ENCODE measurements around the gene NTM.

NTM gene

DNA sequence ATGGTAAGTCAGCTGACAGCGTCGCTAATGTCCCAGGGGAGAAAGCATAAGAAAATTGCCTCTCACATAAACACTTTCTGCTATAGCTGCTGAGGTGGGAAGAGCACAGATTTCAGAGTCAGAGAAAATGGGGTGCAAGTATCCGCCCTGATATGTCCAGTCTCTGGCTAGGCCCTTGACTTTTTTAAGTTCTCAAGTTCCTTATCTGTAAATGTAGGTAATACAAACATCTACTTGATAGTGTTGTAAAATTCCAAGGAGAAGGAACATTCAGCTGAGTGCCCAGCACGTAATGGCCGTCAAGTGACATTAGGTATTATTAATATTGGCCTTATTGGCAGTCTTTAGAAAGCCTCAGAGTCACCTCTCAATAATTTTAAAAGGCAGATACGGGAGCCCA is 143.6 kb downstream of the NTM start:
- Mint-ChIP-seq H3K9me3 (peaks cover 5% of the 10 kb centered on the region), H3K36me3 (no peaks in the 10 kb centered on the region), H3K27ac (no peak overlapping the region), H3K4me3 (no peak overlapping the region), H3K27me3 (peaks cover 3% of the 10 kb centered on the region), H3K4me1 (no peaks in the 10 kb centered on the region)

- H3K4me1 Mint-ChIP-seq, result no peaks in the 10 kb centered on the region
- H3K27ac Mint-ChIP-seq, result no peak overlapping the region
- no peak overlapping the region for H3K4me3 Mint-ChIP-seq
- H3K36me3 Mint-ChIP-seq, result no peaks in the 10 kb centered on the region
- H3K27me3 Mint-ChIP-seq, result peaks cover 2% of the 10 kb centered on the region
- H3K9me3 Mint-ChIP-seq, result peaks cover 13% of the 10 kb centered on the region
Measured at GRCh38 chr11:131518305-131518838, 148.0 kb downstream of the NTM start.

- no peaks in the 10 kb centered on the region for H3K36me3 Mint-ChIP-seq
Measured at GRCh38 chr11:131522851-131523250, 152.4 kb downstream of the NTM start.

GRCh38 chr11:131530407-131530806 is 160.0 kb downstream of the NTM start:
- Mint-ChIP-seq H3K36me3 (no peaks in the 10 kb centered on the region), H3K4me1 (no peaks in the 10 kb centered on the region), H3K27ac (no peak overlapping the region), H3K4me3 (no peak overlapping the region), H3K9me3 (no peaks in the 10 kb centered on the region), H3K27me3 (no peaks in the 10 kb centered on the region)

More at GRCh38 chr11:131522851-131523250, 152.4 kb downstream of the NTM start:
- Mint-ChIP-seq H3K9me3 (peaks cover 13% of the 10 kb centered on the region), H3K27me3 (peaks cover 2% of the 10 kb centered on the region), H3K4me1 (no peaks in the 10 kb centered on the region), H3K27ac (no peak overlapping the region), H3K4me3 (no peak overlapping the region)

GRCh38 chr11:131533149-131533548 is 162.7 kb downstream of the NTM start:
- H3K4me3 Mint-ChIP-seq, result no peak overlapping the region

DNA sequence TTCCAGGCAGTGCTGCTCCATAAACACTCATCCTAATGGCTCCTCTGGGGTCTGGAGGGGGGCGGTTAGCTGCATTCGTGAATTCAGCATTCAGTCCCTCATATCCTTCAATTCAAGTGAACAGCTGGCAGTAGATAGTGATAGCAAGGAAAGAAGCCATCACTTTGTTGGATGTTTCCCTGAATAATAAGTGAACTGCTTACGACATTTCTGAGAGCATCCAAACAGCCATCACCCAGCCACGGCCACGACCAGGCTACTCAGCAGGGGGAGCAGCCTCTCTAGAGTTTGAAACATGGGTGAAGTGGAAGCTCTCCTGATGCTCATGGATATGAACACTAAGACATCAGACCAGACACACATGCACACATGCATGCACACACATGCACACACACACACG is 163.6 kb downstream of the NTM start:
- Mint-ChIP-seq H3K4me1 (no peaks in the 10 kb centered on the region), H3K4me3 (no peak overlapping the region), H3K9me3 (no peaks in the 10 kb centered on the region), H3K27ac (no peak overlapping the region), H3K36me3 (no peaks in the 10 kb centered on the region), H3K27me3 (no peaks in the 10 kb centered on the region)

More at GRCh38 chr11:131533149-131533548, 162.7 kb downstream of the NTM start:
- H3K9me3 Mint-ChIP-seq, result no peaks in the 10 kb centered on the region
- H3K27ac Mint-ChIP-seq, result no peak overlapping the region
- no peaks in the 10 kb centered on the region for H3K36me3 Mint-ChIP-seq
- H3K27me3 Mint-ChIP-seq, result no peaks in the 10 kb centered on the region
- H3K4me1 Mint-ChIP-seq, result no peaks in the 10 kb centered on the region

DNA sequence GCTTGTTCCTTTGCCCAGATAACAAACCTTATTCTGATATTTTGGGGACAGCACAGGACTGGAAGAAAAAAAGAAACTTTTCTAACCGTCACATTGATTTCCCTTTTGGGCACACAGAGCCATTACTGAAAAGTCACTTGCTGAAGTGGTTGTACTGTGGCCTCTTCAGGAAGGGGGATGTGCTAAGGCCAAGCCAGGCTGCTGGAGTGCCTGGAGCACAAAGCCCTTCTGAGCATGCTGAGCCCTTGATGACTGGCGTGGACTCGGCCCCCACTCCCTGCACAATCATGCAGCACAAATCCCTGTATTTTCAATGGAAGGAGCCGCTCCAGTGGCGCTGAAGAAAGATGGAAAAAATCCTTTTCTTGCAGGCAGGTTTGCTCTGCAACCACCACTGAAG is 164.2 kb downstream of the NTM start:
- Mint-ChIP-seq H3K4me3 (no peak overlapping the region), H3K27me3 (no peaks in the 10 kb centered on the region), H3K9me3 (no peaks in the 10 kb centered on the region), H3K27ac (no peak overlapping the region), H3K36me3 (no peaks in the 10 kb centered on the region), H3K4me1 (no peaks in the 10 kb centered on the region)

GRCh38 chr11:131536159-131536558 is 165.7 kb downstream of the NTM start:
- Mint-ChIP-seq H3K4me1 (no peaks in the 10 kb centered on the region), H3K4me3 (no peak overlapping the region), H3K27me3 (no peaks in the 10 kb centered on the region), H3K36me3 (no peaks in the 10 kb centered on the region), H3K9me3 (no peaks in the 10 kb centered on the region), H3K27ac (no peak overlapping the region)

- Mint-ChIP-seq H3K9me3 (no peaks in the 10 kb centered on the region), H3K27ac (no peak overlapping the region), H3K27me3 (no peaks in the 10 kb centered on the region), H3K4me1 (no peaks in the 10 kb centered on the region), H3K36me3 (no peaks in the 10 kb centered on the region), H3K4me3 (no peak overlapping the region)
Measured at GRCh38 chr11:131537196-131537595, 166.8 kb downstream of the NTM start.

GRCh38 chr11:131537748-131538147 is 167.3 kb downstream of the NTM start:
- Mint-ChIP-seq H3K27ac (no peak overlapping the region), H3K36me3 (no peaks in the 10 kb centered on the region), H3K9me3 (no peaks in the 10 kb centered on the region), H3K27me3 (no peaks in the 10 kb centered on the region), H3K4me1 (no peaks in the 10 kb centered on the region), H3K4me3 (no peak overlapping the region)

DNA sequence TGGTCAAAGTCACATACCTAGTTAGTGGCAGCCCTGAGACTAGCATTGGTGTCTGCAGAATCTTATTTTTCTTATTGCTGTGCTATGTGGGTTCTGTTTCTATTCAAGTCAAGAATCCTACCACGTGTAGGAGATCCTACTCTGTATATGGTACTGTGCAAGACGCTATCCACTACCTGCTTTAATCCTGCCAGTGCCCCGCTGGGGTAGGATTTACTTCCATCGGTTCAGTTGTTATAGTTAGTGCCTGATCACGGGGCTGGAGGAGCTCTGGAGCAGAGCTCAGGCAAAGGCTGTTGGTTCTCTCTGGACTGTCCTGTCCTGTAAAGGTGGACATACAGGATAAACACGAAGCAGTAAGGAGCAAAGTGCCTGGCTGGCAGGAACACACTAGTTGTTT is 167.9 kb downstream of the NTM start:
- H3K4me3 Mint-ChIP-seq, result no peak overlapping the region
- H3K9me3 Mint-ChIP-seq, result no peaks in the 10 kb centered on the region
- no peaks in the 10 kb centered on the region for H3K4me1 Mint-ChIP-seq
- no peaks in the 10 kb centered on the region for H3K27me3 Mint-ChIP-seq
- H3K27ac Mint-ChIP-seq, result no peak overlapping the region
- no peaks in the 10 kb centered on the region for H3K36me3 Mint-ChIP-seq

- Mint-ChIP-seq H3K4me1 (no peaks in the 10 kb centered on the region), H3K4me3 (no peak overlapping the region), H3K27me3 (peaks cover 4% of the 10 kb centered on the region), H3K27ac (no peak overlapping the region), H3K36me3 (no peaks in the 10 kb centered on the region), H3K9me3 (no peaks in the 10 kb centered on the region)
Measured at GRCh38 chr11:131540676-131541075, 170.3 kb downstream of the NTM start.

- no peaks in the 10 kb centered on the region for H3K4me1 Mint-ChIP-seq
- no peaks in the 10 kb centered on the region for H3K36me3 Mint-ChIP-seq
Measured at GRCh38 chr11:131543389-131544025, 173.1 kb downstream of the NTM start.

GRCh38 chr11:131544591-131544990 is 174.2 kb downstream of the NTM start:
- no peak overlapping the region for H3K4me3 Mint-ChIP-seq
- no peaks in the 10 kb centered on the region for H3K36me3 Mint-ChIP-seq
- H3K27ac Mint-ChIP-seq, result no peak overlapping the region
- H3K27me3 Mint-ChIP-seq, result peaks cover 9% of the 10 kb centered on the region
- no peaks in the 10 kb centered on the region for H3K4me1 Mint-ChIP-seq
- peaks cover 7% of the 10 kb centered on the region for H3K9me3 Mint-ChIP-seq

More at GRCh38 chr11:131543389-131544025, 173.1 kb downstream of the NTM start:
- Mint-ChIP-seq H3K27ac (no peak overlapping the region), H3K9me3 (peaks cover 7% of the 10 kb centered on the region), H3K27me3 (peaks cover 9% of the 10 kb centered on the region), H3K4me3 (no peak overlapping the region)

DNA sequence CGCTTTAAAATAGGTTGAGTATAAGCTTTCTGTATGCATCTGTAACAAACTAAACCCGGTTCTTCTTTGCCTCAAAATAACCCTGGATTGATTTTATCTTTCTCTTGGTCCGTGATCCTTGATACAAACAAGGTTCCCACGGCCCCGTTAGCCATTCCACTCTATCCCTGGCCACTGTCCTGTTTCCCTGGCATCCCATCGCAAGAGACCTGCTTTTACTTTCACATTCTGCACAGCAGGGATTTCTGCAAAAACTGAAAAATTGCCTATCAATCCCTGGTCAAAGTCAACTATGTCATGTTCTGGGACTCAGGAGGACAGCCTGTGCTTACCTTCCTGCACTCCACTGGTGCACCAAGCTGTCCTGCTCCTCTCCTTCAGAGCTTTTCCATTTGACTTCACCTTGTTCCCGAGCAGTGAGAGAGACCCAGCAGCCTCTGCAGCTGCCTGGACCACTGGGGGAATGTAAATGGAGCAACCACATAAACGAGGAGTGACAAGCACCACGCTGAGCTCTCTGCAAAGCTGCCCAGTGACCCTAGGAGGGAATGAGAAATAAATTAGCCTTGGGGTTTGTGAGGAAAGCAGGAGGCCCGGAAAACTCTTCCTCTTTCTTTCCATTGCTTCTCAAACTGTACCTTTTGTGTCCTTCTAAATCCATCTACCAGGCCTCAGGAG is 175.9 kb downstream of the NTM start:
- H3K36me3 Mint-ChIP-seq, result no peaks in the 10 kb centered on the region
- H3K27ac Mint-ChIP-seq, result no peak overlapping the region
- H3K4me1 Mint-ChIP-seq, result no peaks in the 10 kb centered on the region
- H3K9me3 Mint-ChIP-seq, result peaks cover 7% of the 10 kb centered on the region
- no peak overlapping the region for H3K4me3 Mint-ChIP-seq
- peaks cover 9% of the 10 kb centered on the region for H3K27me3 Mint-ChIP-seq

DNA sequence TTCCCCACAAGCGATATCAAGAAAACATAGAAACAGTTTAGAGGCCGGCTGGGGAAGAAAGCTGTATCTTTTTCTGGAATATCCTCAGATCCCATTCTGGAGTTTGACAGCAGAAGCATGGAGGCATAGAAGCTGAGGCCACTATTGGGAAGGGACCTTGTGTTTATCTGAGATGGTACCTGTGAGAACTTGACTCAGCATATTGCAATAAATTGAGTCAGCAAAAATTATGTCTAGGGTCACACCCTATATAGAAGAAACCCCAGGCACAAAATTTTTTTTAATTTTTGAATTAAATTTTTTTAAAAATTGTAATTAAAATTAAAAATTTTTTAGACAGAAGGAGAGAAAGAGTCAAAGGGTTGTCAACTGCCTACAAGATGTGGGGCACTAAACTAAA is 178.7 kb downstream of the NTM start:
- H3K9me3 Mint-ChIP-seq, result peaks cover 11% of the 10 kb centered on the region
- no peaks in the 10 kb centered on the region for H3K4me1 Mint-ChIP-seq
- no peak overlapping the region for H3K27ac Mint-ChIP-seq
- peaks cover 9% of the 10 kb centered on the region for H3K27me3 Mint-ChIP-seq
- no peak overlapping the region for H3K4me3 Mint-ChIP-seq
- H3K36me3 Mint-ChIP-seq, result no peaks in the 10 kb centered on the region
